GM12878 (cell line): ENCODE results near the gene RPRD2. TPM values are rescaled to one million over a fixed set of nuclear protein-coding genes. Genes with fewer than 3 reads are reported as not detected.

Source experiments
- CBFB ChIP-seq: IDR thresholded peaks from 2 replicates; pipeline ENCODE4 v1.6.1; 2016; ENCODE audit warnings: antibody characterized with exemption, low read depth
- LARP7 ChIP-seq: fragments of 450-650 bp; IDR thresholded peaks from 2 replicates; pipeline ENCODE4 v1.6.1; 2017; ENCODE audit warnings: mild to moderate bottlenecking
- MXI1 ChIP-seq: fragments of 150-350 bp; IDR thresholded peaks from 2 replicates; pipeline ENCODE4 v1.6.1; 2011; ENCODE audit warnings: low read depth, mild to moderate bottlenecking, inconsistent platforms, low read length, improper control_type of control experiment
- ZZZ3 ChIP-seq: IDR thresholded peaks from 2 replicates; pipeline ENCODE4 v1.6.1; 2011; ENCODE audit warnings: low read depth; ENCODE audit not compliant: control insufficient read depth, insufficient read length
- polyA plus RNA-seq, 11 experiments: library from polyadenylated mRNA; depleted of rRNA in 4 of 11; unstranded in 6 of 11; stranded (reverse) in 5 of 11; fragments of >200 nt; fragmentation: Nextera tagmentation in 4 of 11; fragmentation: Illumina TruSeq in 1 of 11; extraction: Ambion mirVana in 4 of 11; extraction: Trizol in 1 of 11; gene quantifications; 1 replicate in 1 of 11; 2 replicates in 10 of 11; pipeline versions ENCODE4 v1.2.1 to v1.2.3, GENCODE V29; 2011 to 2016; ENCODE audit warnings: inconsistent platforms in 2 of 11, missing spikeins in 2 of 11, low read depth in 1 of 11
- total RNA-seq, 4 experiments: library from RNA; depleted of rRNA in 3 of 4; stranded (reverse); fragments of >200 nt in 3 of 4; fragmentation: Illumina TruSeq in 1 of 4; extraction: Trizol in 1 of 4; gene quantifications; 2 replicates each; pipeline versions ENCODE4 v1.2.1 to v1.2.3, GENCODE V29; 2013 to 2021
- TF ChIP-seq, protein P1 (sequence below): IDR thresholded peaks from 2 replicates; pipeline ENCODE4 v1.6.1; 2012; ENCODE audit warnings: mild to moderate bottlenecking, low read depth, low read length
- TF ChIP-seq, protein P2 (sequence below): fragments of 450-650 bp; IDR thresholded peaks from 2 replicates; pipeline ENCODE4 v1.6.1; 2018; ENCODE audit warnings: mild to moderate bottlenecking, low read depth, moderate library complexity; ENCODE audit not compliant: partially characterized antibody
- TF ChIP-seq, protein P3 (sequence below): IDR thresholded peaks from 2 replicates; pipeline ENCODE4 v1.6.1; 2011; ENCODE audit warnings: mild to moderate bottlenecking, low read depth, low read length, moderate library complexity; ENCODE audit not compliant: insufficient replicate concordance
- TF ChIP-seq, protein P4 (sequence below): fragments of 450-650 bp; IDR thresholded peaks from 2 replicates; pipeline ENCODE4 v1.6.1; 2014; ENCODE audit warnings: mild to moderate bottlenecking

RPRD2 gene
- total and polyA plus RNA-seq, 10 of the 15 experiments (the other 5 are each of a cell fraction or from before 2014, with no cell fraction given), result 1.9 to 24.8 (median 13.3) TPM

DNA sequence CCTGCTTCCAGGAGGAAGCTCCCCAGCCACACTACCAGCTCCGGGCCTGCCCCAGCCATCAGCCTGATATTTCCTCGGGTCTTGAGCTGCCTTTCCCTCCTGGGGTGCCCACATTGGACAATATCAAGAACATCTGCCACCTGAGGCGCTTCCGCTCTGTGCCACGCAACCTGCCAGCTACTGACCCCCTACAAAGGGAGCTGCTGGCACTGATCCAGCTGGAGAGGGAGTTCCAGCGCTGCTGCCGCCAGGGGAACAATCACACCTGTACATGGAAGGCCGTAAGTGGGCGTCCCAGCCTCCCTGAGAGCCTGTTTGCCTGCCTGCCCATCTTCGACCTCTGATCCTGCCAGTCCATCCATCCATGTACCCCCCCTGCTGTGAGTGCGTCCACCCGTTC lies 147.6 kb downstream of the RPRD2 start (continued):
- TF ChIP-seq, protein P1, sequence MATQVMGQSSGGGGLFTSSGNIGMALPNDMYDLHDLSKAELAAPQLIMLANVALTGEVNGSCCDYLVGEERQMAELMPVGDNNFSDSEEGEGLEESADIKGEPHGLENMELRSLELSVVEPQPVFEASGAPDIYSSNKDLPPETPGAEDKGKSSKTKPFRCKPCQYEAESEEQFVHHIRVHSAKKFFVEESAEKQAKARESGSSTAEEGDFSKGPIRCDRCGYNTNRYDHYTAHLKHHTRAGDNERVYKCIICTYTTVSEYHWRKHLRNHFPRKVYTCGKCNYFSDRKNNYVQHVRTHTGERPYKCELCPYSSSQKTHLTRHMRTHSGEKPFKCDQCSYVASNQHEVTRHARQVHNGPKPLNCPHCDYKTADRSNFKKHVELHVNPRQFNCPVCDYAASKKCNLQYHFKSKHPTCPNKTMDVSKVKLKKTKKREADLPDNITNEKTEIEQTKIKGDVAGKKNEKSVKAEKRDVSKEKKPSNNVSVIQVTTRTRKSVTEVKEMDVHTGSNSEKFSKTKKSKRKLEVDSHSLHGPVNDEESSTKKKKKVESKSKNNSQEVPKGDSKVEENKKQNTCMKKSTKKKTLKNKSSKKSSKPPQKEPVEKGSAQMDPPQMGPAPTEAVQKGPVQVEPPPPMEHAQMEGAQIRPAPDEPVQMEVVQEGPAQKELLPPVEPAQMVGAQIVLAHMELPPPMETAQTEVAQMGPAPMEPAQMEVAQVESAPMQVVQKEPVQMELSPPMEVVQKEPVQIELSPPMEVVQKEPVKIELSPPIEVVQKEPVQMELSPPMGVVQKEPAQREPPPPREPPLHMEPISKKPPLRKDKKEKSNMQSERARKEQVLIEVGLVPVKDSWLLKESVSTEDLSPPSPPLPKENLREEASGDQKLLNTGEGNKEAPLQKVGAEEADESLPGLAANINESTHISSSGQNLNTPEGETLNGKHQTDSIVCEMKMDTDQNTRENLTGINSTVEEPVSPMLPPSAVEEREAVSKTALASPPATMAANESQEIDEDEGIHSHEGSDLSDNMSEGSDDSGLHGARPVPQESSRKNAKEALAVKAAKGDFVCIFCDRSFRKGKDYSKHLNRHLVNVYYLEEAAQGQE, result no peak
- TF ChIP-seq, protein P2, sequence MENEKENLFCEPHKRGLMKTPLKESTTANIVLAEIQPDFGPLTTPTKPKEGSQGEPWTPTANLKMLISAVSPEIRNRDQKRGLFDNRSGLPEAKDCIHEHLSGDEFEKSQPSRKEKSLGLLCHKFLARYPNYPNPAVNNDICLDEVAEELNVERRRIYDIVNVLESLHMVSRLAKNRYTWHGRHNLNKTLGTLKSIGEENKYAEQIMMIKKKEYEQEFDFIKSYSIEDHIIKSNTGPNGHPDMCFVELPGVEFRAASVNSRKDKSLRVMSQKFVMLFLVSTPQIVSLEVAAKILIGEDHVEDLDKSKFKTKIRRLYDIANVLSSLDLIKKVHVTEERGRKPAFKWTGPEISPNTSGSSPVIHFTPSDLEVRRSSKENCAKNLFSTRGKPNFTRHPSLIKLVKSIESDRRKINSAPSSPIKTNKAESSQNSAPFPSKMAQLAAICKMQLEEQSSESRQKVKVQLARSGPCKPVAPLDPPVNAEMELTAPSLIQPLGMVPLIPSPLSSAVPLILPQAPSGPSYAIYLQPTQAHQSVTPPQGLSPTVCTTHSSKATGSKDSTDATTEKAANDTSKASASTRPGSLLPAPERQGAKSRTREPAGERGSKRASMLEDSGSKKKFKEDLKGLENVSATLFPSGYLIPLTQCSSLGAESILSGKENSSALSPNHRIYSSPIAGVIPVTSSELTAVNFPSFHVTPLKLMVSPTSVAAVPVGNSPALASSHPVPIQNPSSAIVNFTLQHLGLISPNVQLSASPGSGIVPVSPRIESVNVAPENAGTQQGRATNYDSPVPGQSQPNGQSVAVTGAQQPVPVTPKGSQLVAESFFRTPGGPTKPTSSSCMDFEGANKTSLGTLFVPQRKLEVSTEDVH, result no peak
- TF ChIP-seq MXI1 (no peak), LARP7 (no peak), CBFB (no peak), ZZZ3 (no peak)
- TF ChIP-seq, protein P3, sequence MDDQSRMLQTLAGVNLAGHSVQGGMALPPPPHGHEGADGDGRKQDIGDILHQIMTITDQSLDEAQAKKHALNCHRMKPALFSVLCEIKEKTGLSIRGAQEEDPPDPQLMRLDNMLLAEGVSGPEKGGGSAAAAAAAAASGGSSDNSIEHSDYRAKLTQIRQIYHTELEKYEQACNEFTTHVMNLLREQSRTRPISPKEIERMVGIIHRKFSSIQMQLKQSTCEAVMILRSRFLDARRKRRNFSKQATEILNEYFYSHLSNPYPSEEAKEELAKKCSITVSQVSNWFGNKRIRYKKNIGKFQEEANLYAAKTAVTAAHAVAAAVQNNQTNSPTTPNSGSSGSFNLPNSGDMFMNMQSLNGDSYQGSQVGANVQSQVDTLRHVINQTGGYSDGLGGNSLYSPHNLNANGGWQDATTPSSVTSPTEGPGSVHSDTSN, result no peak
- TF ChIP-seq, protein P4, sequence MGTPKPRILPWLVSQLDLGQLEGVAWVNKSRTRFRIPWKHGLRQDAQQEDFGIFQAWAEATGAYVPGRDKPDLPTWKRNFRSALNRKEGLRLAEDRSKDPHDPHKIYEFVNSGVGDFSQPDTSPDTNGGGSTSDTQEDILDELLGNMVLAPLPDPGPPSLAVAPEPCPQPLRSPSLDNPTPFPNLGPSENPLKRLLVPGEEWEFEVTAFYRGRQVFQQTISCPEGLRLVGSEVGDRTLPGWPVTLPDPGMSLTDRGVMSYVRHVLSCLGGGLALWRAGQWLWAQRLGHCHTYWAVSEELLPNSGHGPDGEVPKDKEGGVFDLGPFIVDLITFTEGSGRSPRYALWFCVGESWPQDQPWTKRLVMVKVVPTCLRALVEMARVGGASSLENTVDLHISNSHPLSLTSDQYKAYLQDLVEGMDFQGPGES, result no peak
